PC-9 (cell line): ENCODE results near the gene DPYD.

Experiments
- EZH2 ChIP-seq: fragments of 200-600 bp; sonication (generic); IDR thresholded peaks from 2 replicates; pipeline ENCODE4 v1.8.0; 2017; ENCODE audit warnings: antibody characterized with exemption, low read depth
- TF ChIP-seq, protein P1 (sequence below): fragments of 200-600 bp; sonication (generic); conservative IDR thresholded peaks from 2 replicates; pipeline ENCODE4 v1.6.1; 2017; ENCODE audit warnings: mixed run types, antibody characterized with exemption, mild to moderate bottlenecking, moderate library complexity

DNA sequence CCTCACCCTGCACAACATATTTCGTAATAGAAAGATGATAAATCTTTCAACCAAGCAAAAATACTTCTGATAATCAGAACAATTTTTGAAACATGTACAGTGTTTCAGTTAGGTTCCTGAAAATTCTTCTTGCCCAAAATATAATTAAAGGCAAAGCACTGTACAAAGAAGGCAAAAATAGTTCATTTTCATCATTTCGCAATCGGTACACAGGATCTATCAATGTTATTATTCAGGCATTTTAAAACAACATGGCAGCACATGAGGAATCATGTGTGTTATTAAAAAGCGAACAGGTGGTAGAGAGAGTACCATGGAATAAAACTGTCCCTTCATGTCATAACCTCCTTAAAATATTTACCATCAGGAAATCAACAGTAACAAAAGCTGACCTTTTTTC lies 356.9 kb downstream of the DPYD start:
- TF ChIP-seq, protein P1, sequence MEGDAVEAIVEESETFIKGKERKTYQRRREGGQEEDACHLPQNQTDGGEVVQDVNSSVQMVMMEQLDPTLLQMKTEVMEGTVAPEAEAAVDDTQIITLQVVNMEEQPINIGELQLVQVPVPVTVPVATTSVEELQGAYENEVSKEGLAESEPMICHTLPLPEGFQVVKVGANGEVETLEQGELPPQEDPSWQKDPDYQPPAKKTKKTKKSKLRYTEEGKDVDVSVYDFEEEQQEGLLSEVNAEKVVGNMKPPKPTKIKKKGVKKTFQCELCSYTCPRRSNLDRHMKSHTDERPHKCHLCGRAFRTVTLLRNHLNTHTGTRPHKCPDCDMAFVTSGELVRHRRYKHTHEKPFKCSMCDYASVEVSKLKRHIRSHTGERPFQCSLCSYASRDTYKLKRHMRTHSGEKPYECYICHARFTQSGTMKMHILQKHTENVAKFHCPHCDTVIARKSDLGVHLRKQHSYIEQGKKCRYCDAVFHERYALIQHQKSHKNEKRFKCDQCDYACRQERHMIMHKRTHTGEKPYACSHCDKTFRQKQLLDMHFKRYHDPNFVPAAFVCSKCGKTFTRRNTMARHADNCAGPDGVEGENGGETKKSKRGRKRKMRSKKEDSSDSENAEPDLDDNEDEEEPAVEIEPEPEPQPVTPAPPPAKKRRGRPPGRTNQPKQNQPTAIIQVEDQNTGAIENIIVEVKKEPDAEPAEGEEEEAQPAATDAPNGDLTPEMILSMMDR: no peak
- no peak for TF ChIP-seq EZH2
